Mesendoderm (in vitro differentiated cells): ENCODE data around the gene MAPKAPK5.
A peak's percentile ranks its signal among the peaks of the same experiment; 100 is the strongest.
"Not testable (repeated sequence)": the region's sequence is repeated elsewhere in the genome, so short reads cannot be mapped to it uniquely, and the experiment has no call there.

Experiments used
- DNase-seq: peaks from one replicate; pipeline ENCODE4 v3.0.0; 2013
- H2AK5ac ChIP-seq: 2 replicates; pipeline ENCODE4 v1.6.1; 2013; ENCODE audit warnings: low read length, inconsistent platforms
- H2BK120ac ChIP-seq: 2 replicates; pipeline ENCODE4 v1.6.1; 2013; ENCODE audit warnings: low read depth, mild to moderate bottlenecking, low read length, moderate library complexity, mixed read lengths
- H2BK15ac ChIP-seq: replicated peaks from 2 replicates; pipeline ENCODE4 v1.6.1; 2013; ENCODE audit warnings: low read depth, mild to moderate bottlenecking, moderate library complexity
- H2BK5ac ChIP-seq: 2 replicates; pipeline ENCODE4 v1.6.1; 2013; ENCODE audit warnings: low read length, inconsistent platforms
- H3K18ac ChIP-seq: 2 replicates; pipeline ENCODE4 v1.6.1; 2013; ENCODE audit warnings: mild to moderate bottlenecking, low read length, mixed read lengths
- H3K23ac ChIP-seq: one replicate; pipeline ENCODE4 v1.6.1; 2013; ENCODE audit warnings: low read length
- H3K27ac ChIP-seq: 2 replicates; pipeline ENCODE4 v1.5.1; 2013; ENCODE audit warnings: low read depth, mild to moderate bottlenecking, inconsistent platforms, low read length, moderate library complexity
- H3K27me3 ChIP-seq: 2 replicates; pipeline ENCODE4 v1.6.1; 2013; ENCODE audit warnings: low read length, control low read depth, mild to moderate bottlenecking, inconsistent platforms; ENCODE audit not compliant: insufficient read depth, poor library complexity
- H3K36me3 ChIP-seq: 2 replicates; pipeline ENCODE4 v1.6.1; 2013; ENCODE audit warnings: low read length, inconsistent platforms; ENCODE audit not compliant: control insufficient read depth, insufficient read depth
- H3K4ac ChIP-seq: one replicate; pipeline ENCODE4 v1.6.1; 2013; ENCODE audit warnings: low read depth, mild to moderate bottlenecking, low read length, moderate library complexity
- H3K4me1 ChIP-seq: 2 replicates; pipeline ENCODE4 v1.6.1; 2013; ENCODE audit warnings: low read depth, low read length, inconsistent platforms; ENCODE audit not compliant: control insufficient read depth
- H3K4me2 ChIP-seq: 2 replicates; pipeline ENCODE4 v1.6.1; 2013; ENCODE audit warnings: low read length
- H3K4me3 ChIP-seq: 2 replicates; pipeline ENCODE4 v1.5.1; 2013; ENCODE audit warnings: mild to moderate bottlenecking, low read length
- H3K56ac ChIP-seq: one replicate; pipeline ENCODE4 v1.6.1; 2013; ENCODE audit warnings: low read length
- H3K79me1 ChIP-seq: 2 replicates; pipeline ENCODE4 v1.6.1; 2013; ENCODE audit warnings: low read length, inconsistent platforms
- H3K79me2 ChIP-seq: 2 replicates; pipeline ENCODE4 v1.6.1; 2013; ENCODE audit warnings: mild to moderate bottlenecking, low read length; ENCODE audit not compliant: control insufficient read depth, insufficient read depth
- H3K9ac ChIP-seq: 2 replicates; pipeline ENCODE4 v1.6.1; 2013; ENCODE audit warnings: low read length, inconsistent platforms
- H4K5ac ChIP-seq: one replicate; pipeline ENCODE4 v1.6.1; 2013; ENCODE audit warnings: low read length
- H4K8ac ChIP-seq: one replicate; pipeline ENCODE4 v1.6.1; 2013; ENCODE audit warnings: low read depth, mild to moderate bottlenecking, control low read depth, low read length, moderate library complexity
- WGBS: extraction: QIAGEN DNeasy Blood & Tissue Kit; methylation state at CpG from one replicate; pipeline ENCODE4 v1.1.7; 2013; ENCODE audit warnings: low lambda C conversion rate, missing lambda C conversion rate; ENCODE audit not compliant: insufficient coverage; ENCODE audit errors: extremely low coverage; 5-methylcytosine and 5-hydroxymethylcytosine counted together

The MAPKAPK5 gene

GRCh38 chr12:111823891-111824290 is 18.1 kb upstream of the MAPKAPK5 start:
- Histone ChIP-seq H3K27me3 (no peaks in the 10 kb centered on the region), H4K5ac (no peak overlapping the region), H3K9ac (no peak overlapping the region), H2BK5ac (no peak overlapping the region), H3K4me1 (no peaks in the 10 kb centered on the region), H3K36me3 (no peaks in the 10 kb centered on the region), H3K4ac (no peak overlapping the region), H3K4me3 (no peak overlapping the region), H4K8ac (no peak overlapping the region), H3K27ac (no peak overlapping the region), H3K56ac (no peak overlapping the region), H3K79me1 (no peaks in the 10 kb centered on the region), H3K18ac (no peak overlapping the region), H3K23ac (no peak overlapping the region), H2AK5ac (no peak overlapping the region), H3K4me2 (no peak overlapping the region), H2BK15ac (no peak overlapping the region), H2BK120ac (no peak overlapping the region), H3K79me2 (no peaks in the 10 kb centered on the region)
- no CpG with 5 or more reads among the region's 3 CpGs for WGBS
- DNase-seq = no peak

DNA sequence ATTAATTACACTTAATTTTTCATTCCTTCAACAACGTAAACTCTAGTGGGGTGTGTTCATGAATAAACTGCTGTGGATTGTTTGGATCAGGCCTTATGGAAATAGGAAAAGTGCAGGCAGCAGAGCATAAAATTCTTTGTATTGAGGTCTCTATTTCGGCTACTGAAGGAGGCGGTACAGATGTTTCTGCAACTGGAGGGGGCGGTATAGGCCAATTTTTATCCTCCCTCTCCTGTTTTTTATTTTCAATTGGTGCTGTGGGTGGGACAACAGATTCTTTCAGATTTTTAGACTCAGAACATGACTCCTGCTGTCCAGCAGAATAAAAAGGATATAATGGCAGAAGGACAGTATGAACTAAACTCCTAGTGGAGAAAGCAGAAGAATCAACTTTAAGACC is 17.7 kb upstream of the MAPKAPK5 start:
- H3K79me1 ChIP-seq, H3K56ac ChIP-seq, H2BK120ac ChIP-seq, H2BK5ac ChIP-seq, H3K4me1 ChIP-seq, H4K5ac ChIP-seq, H2BK15ac ChIP-seq, H3K79me2 ChIP-seq, H3K27ac ChIP-seq, H3K4ac ChIP-seq, H3K4me3 ChIP-seq, H3K36me3 ChIP-seq, H2AK5ac ChIP-seq, H3K4me2 ChIP-seq, H3K18ac ChIP-seq, H3K23ac ChIP-seq, H3K27me3 ChIP-seq, H3K9ac ChIP-seq, H4K8ac ChIP-seq: not testable (repeated sequence)
- no CpG with 5 or more reads among the region's 4 CpGs for WGBS
- DNase-seq = peak; percentile 5

- Histone ChIP-seq H3K23ac (no peak overlapping the region), H4K8ac (no peak overlapping the region), H3K9ac (no peak overlapping the region), H4K5ac (no peak overlapping the region), H3K56ac (no peak overlapping the region), H3K27ac (no peak overlapping the region), H3K79me1 (no peaks in the 10 kb centered on the region), H3K4ac (no peak overlapping the region), H3K36me3 (no peaks in the 10 kb centered on the region), H3K4me2 (no peak overlapping the region), H3K27me3 (no peaks in the 10 kb centered on the region), H2BK5ac (no peak overlapping the region), H2BK15ac (no peak overlapping the region), H2AK5ac (no peak overlapping the region), H3K4me3 (no peak overlapping the region), H2BK120ac (no peak overlapping the region), H3K18ac (no peak overlapping the region), H3K4me1 (no peaks in the 10 kb centered on the region), H3K79me2 (no peaks in the 10 kb centered on the region)
- no peak for DNase-seq
- WGBS = no CpG with 5 or more reads among the region's 5 CpGs
These were observed 16.5 kb upstream of the MAPKAPK5 start for GRCh38 chr12:111825509-111825908.

DNA sequence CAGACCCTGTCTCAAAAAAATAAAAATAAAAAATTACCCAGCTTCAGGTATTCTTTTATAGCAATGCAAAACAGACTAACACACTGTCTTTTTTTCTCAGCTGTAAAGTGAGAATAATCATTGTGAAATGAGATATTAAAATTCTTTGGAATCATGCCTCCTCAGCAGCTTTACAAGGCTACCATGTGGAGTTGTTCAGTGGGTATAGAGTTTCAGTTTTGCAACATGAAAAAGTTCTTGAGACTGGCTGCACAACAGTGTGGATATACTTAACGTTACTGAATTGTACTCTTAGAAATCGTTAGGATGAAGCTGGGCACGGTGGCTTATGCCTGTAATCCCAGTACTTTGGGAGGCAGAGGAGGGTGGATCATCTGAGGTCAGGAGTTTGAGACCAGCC is 15.7 kb upstream of the MAPKAPK5 start:
- no peak overlapping the region for H3K23ac ChIP-seq
- H3K4ac ChIP-seq = no peak overlapping the region
- H3K79me1 ChIP-seq = no peaks in the 10 kb centered on the region
- no peaks in the 10 kb centered on the region for H3K27me3 ChIP-seq
- no CpG with 5 or more reads among the region's 3 CpGs for WGBS
- H3K36me3 ChIP-seq = no peaks in the 10 kb centered on the region
- H2BK120ac ChIP-seq = no peak overlapping the region
- no peaks in the 10 kb centered on the region for H3K79me2 ChIP-seq
- H2AK5ac ChIP-seq = no peak overlapping the region
- no peaks in the 10 kb centered on the region for H3K4me1 ChIP-seq
- H3K56ac ChIP-seq = no peak overlapping the region
- no peak overlapping the region for H3K4me3 ChIP-seq
- no peak overlapping the region for H3K27ac ChIP-seq
- no peak overlapping the region for H2BK5ac ChIP-seq
- no peak overlapping the region for H3K9ac ChIP-seq
- H3K18ac ChIP-seq = no peak overlapping the region
- no peak overlapping the region for H4K8ac ChIP-seq
- H4K5ac ChIP-seq = no peak overlapping the region
- DNase-seq = no peak
- no peak overlapping the region for H2BK15ac ChIP-seq
- no peak overlapping the region for H3K4me2 ChIP-seq

GRCh38 chr12:111826992-111827391 is 15.0 kb upstream of the MAPKAPK5 start:
- Histone ChIP-seq H2BK5ac (no peak overlapping the region), H3K4me2 (no peak overlapping the region), H3K4me3 (no peak overlapping the region), H2AK5ac (no peak overlapping the region), H3K27me3 (no peaks in the 10 kb centered on the region), H3K79me2 (no peaks in the 10 kb centered on the region), H4K5ac (no peak overlapping the region), H2BK120ac (no peak overlapping the region), H3K56ac (no peak overlapping the region), H3K27ac (no peak overlapping the region), H2BK15ac (no peak overlapping the region), H3K9ac (no peak overlapping the region), H3K4ac (no peak overlapping the region), H3K79me1 (no peaks in the 10 kb centered on the region), H3K36me3 (no peaks in the 10 kb centered on the region), H3K4me1 (no peaks in the 10 kb centered on the region), H4K8ac (no peak overlapping the region), H3K23ac (no peak overlapping the region), H3K18ac (no peak overlapping the region)
- DNase-seq = no peak
- WGBS = no CpG with 5 or more reads among the region's 2 CpGs

DNA sequence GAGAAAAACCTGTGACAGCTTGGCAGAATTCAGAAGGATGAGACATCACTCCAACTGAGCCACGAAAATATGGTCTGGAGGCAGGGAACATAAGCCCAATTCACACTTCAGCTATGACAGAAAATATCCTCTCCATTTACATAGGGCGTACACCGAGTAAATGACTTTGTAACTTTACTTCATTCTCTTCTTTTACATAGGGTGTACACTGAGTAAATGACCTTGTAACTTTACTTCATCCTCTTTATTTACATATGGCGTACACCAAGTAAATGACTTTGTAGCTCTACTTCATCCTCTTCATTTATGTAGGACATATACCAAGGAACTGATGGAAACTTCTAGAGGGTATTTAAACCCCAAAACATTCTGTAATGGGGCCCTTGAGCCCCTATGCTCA is 14.1 kb upstream of the MAPKAPK5 start:
- H3K18ac ChIP-seq = no peak overlapping the region
- H3K79me2 ChIP-seq = no peaks in the 10 kb centered on the region
- no CpG with 5 or more reads among the region's 4 CpGs for WGBS
- no peaks in the 10 kb centered on the region for H3K27me3 ChIP-seq
- H3K4me3 ChIP-seq = no peak overlapping the region
- H3K4me2 ChIP-seq = no peak overlapping the region
- H3K27ac ChIP-seq = no peak overlapping the region
- H3K79me1 ChIP-seq = no peaks in the 10 kb centered on the region
- DNase-seq = no peak
- H3K4ac ChIP-seq = no peak overlapping the region
- no peak overlapping the region for H4K5ac ChIP-seq
- no peak overlapping the region for H2BK120ac ChIP-seq
- no peaks in the 10 kb centered on the region for H3K36me3 ChIP-seq
- H3K56ac ChIP-seq = no peak overlapping the region
- no peak overlapping the region for H2BK15ac ChIP-seq
- no peak overlapping the region for H2BK5ac ChIP-seq
- no peaks in the 10 kb centered on the region for H3K4me1 ChIP-seq
- no peak overlapping the region for H4K8ac ChIP-seq
- no peak overlapping the region for H3K23ac ChIP-seq
- H3K9ac ChIP-seq = no peak overlapping the region
- no peak overlapping the region for H2AK5ac ChIP-seq
